Measurements from ENCODE around the gene LRRC8C.

DNA sequence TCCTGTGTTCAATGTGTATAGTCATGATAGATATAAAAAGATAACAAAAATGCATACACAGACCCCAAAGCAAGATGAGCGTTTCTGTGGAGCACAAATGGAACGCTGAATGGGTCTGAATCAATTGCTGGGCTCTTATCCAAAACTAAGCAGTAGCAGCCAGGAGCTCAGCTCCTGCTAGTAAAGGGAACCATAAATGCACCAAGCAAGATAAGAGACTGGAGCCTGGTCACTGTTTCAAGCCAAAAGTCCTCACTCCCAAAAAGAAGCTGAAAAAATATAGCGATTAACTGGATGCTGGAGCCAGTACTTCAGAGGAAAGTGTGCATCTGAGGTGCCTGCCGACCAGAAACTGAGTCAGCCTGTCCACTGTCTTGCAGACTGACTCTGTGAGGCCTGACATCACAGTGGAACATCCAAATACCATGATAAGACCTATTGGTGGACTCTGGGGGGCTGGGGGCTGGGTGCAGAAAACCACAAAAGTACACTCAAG, 68.9 kb downstream of the LRRC8C start:
- TF ChIP-seq, protein P1, sequence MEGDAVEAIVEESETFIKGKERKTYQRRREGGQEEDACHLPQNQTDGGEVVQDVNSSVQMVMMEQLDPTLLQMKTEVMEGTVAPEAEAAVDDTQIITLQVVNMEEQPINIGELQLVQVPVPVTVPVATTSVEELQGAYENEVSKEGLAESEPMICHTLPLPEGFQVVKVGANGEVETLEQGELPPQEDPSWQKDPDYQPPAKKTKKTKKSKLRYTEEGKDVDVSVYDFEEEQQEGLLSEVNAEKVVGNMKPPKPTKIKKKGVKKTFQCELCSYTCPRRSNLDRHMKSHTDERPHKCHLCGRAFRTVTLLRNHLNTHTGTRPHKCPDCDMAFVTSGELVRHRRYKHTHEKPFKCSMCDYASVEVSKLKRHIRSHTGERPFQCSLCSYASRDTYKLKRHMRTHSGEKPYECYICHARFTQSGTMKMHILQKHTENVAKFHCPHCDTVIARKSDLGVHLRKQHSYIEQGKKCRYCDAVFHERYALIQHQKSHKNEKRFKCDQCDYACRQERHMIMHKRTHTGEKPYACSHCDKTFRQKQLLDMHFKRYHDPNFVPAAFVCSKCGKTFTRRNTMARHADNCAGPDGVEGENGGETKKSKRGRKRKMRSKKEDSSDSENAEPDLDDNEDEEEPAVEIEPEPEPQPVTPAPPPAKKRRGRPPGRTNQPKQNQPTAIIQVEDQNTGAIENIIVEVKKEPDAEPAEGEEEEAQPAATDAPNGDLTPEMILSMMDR (IDR thresholded peaks at IDR 0.05), result no peak
- no peak for TF ChIP-seq EZH2phosphoT487 (IDR thresholded peaks at IDR 0.05)
- no peak for TF ChIP-seq EZH2 (IDR thresholded peaks at IDR 0.05)
